Vagina (tissue), 2 donors: ENCODE results near the gene SUB1. TPM values are rescaled to one million over a fixed set of nuclear protein-coding genes. Genes with fewer than 3 reads are reported as not detected.
"Not testable (repeated sequence)": the region's sequence is repeated elsewhere in the genome, so short reads cannot be mapped to it uniquely, and the experiment has no call there.

Source experiments
- DNase-seq, 2 donors: peaks; one replicate each; pipeline ENCODE4 v3.0.0-alpha.2; 2017; ENCODE audit errors: extremely low spot score in 2 of 2
- H3K27ac ChIP-seq: fragments of 200-600 bp; sonication (generic); one replicate; pipeline ENCODE4 v1.5.1; 2019
- H3K27me3 ChIP-seq: fragments of 200-600 bp; sonication (generic); one replicate; pipeline ENCODE4 v1.5.1; 2019
- H3K36me3 ChIP-seq, 2 donors: fragments of 200-600 bp; sonication (generic); one replicate each; pipeline ENCODE4 v1.5.1; 2017 to 2019
- H3K4me1 ChIP-seq: fragments of 200-600 bp; sonication (generic); one replicate; pipeline ENCODE4 v1.5.1; 2019
- H3K4me3 ChIP-seq, 2 donors: fragments of 200-600 bp; sonication (generic); 1 replicate in 1 of 2; 2 replicates in 1 of 2; pipeline ENCODE4 v1.5.1; 2016 to 2019
- H3K9me3 ChIP-seq: fragments of 200-600 bp; sonication (generic); one replicate; pipeline ENCODE4 v1.5.1; 2019
- POLR2A ChIP-seq, 2 donors: fragments of 450-650 bp; IDR thresholded peaks; one replicate each; pipeline ENCODE4 v1.6.1; 2017; ENCODE audit warnings: antibody characterized with exemption in 2 of 2, mild to moderate bottlenecking in 2 of 2, moderate library complexity in 2 of 2
- POLR2AphosphoS5 ChIP-seq, 2 donors: sonication (generic); formaldehyde crosslinking; IDR thresholded peaks; one replicate each; pipeline ENCODE4 v1.9.0; 2017; ENCODE audit warnings: antibody characterized with exemption in 2 of 2, mild to moderate bottlenecking in 2 of 2, low read depth in 1 of 2; ENCODE audit not compliant: insufficient read depth in 1 of 2
- intact Hi-C: fragments of 100-400 bp; cut with DNase I; formaldehyde crosslinking; loops from one replicate; pipeline ENCODE4 v1.15.1; 2023
- total RNA-seq: library from RNA; depleted of rRNA; stranded (reverse); fragments of >200 nt; gene quantifications from one replicate; pipeline ENCODE4 v1.2.3, GENCODE V29; 2016
- TF ChIP-seq, protein P1 (sequence below), 3 experiments: fragments of 450-650 bp in 2 of 3; fragments of 200-600 bp in 1 of 3; sonication (generic) in 1 of 3; IDR thresholded peaks; one replicate each; pipeline ENCODE4 v1.5.1; 2017 to 2019; ENCODE audit warnings: antibody characterized with exemption in 3 of 3, mild to moderate bottlenecking in 2 of 3, moderate library complexity in 2 of 3

The SUB1 gene
- total RNA-seq, 1 donor from 2014 or later, result 71.9 TPM

DNA sequence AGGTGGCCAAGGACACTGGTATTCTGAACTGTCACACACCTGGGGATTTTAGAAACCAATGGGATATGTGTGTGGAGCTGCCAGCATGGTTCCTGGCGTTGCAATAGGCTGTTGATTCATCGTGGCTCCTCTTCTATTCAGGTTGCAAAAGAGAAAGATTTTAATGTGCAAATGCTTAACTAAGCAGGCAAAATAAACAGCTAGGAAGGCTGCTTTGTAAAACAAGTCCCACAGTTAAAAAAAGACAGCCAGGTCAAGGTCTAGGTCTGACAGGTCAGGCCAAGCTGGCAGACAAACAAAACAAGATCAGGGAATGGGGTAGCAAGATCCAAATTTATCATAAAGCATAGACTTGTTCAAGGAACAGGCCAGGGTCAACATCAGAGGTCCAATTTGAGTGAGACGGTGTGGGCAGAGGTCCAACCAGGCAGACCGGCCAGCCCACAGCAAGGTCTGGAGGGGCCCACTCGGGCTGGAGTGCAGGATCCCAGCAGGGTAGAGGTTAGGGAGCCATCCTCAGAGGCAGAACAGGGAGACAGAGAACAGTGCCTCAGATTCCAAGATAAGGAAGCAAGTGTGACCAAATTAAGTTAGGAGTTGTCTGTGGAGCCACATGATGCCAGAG, 45.6 kb downstream of the SUB1 start:
- no peak overlapping the region for H3K27ac ChIP-seq
- no peaks in the 10 kb centered on the region for H3K27me3 ChIP-seq
- H3K4me1 ChIP-seq, result no peaks in the 10 kb centered on the region
- no peak overlapping the region for H3K4me3 ChIP-seq
- DNase-seq, result no peak
- H3K9me3 ChIP-seq, result no peaks in the 10 kb centered on the region
- no peaks in the 10 kb centered on the region for H3K36me3 ChIP-seq
- TF ChIP-seq POLR2A (IDR thresholded peaks at IDR 0.05) (no peak), POLR2AphosphoS5 (IDR thresholded peaks at IDR 0.05; ENCODE audit: insufficient read depth in 1 of 2, low read depth in 1 of 2) (no peak)
- TF ChIP-seq, protein P1, sequence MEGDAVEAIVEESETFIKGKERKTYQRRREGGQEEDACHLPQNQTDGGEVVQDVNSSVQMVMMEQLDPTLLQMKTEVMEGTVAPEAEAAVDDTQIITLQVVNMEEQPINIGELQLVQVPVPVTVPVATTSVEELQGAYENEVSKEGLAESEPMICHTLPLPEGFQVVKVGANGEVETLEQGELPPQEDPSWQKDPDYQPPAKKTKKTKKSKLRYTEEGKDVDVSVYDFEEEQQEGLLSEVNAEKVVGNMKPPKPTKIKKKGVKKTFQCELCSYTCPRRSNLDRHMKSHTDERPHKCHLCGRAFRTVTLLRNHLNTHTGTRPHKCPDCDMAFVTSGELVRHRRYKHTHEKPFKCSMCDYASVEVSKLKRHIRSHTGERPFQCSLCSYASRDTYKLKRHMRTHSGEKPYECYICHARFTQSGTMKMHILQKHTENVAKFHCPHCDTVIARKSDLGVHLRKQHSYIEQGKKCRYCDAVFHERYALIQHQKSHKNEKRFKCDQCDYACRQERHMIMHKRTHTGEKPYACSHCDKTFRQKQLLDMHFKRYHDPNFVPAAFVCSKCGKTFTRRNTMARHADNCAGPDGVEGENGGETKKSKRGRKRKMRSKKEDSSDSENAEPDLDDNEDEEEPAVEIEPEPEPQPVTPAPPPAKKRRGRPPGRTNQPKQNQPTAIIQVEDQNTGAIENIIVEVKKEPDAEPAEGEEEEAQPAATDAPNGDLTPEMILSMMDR (IDR thresholded peaks at IDR 0.05), result no peak
- intact Hi-C loops, result no loop called here

DNA sequence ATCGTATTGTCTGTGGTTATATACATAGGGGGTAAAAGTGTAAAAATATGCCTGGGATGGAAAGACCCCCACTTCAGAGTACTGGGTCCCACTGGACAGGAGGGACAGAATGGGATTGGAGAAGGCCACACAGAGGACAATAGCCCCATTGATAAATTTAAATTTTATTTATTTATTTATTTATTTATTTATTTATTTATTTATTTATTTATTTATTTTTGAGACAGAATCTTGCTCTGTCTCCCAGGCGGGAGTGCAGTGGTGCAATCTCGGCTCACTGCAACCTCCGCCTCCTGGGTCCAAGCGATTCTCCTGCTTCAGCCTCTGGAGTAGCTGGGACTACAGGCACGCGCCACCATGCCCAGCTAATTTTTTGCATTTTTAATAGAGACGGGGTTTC, 47.7 kb downstream of the SUB1 start:
- H3K36me3 ChIP-seq, DNase-seq, H3K4me1 ChIP-seq, H3K4me3 ChIP-seq, H3K27me3 ChIP-seq, H3K27ac ChIP-seq, intact Hi-C loops, H3K9me3 ChIP-seq: not testable (repeated sequence)

DNA sequence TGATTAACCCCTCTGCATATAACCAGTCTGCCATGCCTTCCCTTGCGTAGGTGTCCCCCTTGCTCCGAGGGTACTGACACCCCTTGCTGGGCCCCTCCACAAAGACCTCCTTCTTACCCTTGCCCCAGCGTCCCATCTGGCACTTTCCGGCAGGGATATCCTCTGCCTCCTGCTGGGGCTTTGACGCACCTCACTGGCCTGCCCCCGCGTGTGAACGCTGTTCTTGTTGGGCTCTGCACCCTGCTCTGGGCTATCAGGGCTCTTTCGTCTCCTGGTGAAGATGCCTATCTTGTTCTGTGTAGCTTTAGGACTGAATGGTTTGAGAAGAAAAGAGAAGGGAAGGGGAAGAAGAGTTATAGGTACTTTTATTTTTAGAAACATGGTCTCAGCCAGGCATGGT, 53.0 kb downstream of the SUB1 start:
- H3K36me3 ChIP-seq, result no peaks in the 10 kb centered on the region
- intact Hi-C loops, result no loop called here
- peak in 1 of 2 donors; percentile 77 for DNase-seq

DNA sequence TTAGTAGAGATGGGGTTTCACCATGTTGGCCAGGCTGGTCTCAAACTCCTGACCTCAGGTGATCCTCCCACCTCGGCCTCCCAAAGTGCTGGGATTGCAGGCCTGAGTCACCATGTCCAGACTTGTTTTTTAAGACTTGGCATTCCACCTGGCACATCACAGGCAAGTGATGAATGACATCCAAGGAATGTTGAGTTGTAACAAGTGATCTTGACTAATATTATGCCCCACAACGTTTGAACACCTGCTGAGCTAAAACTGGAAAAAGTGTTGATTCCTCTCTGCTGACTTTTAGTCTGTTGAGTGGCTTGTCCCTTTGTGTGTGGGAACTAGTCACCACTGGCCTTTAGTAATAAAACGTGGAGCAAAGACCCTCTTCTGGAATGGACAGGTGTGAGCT, 54.6 kb downstream of the SUB1 start:
- H3K4me1 ChIP-seq, result no peaks in the 10 kb centered on the region
- H3K36me3 ChIP-seq, result no peaks in the 10 kb centered on the region
- H3K27me3 ChIP-seq, result no peaks in the 10 kb centered on the region
- intact Hi-C loops, result no loop called here
- H3K27ac ChIP-seq, result no peak overlapping the region
- TF ChIP-seq POLR2A (IDR thresholded peaks at IDR 0.05), result no peak
- TF ChIP-seq POLR2AphosphoS5 (IDR thresholded peaks at IDR 0.05; ENCODE audit: insufficient read depth in 1 of 2, low read depth in 1 of 2), result no peak
- TF ChIP-seq, protein P1 (IDR thresholded peaks at IDR 0.05), result no peak
- H3K4me3 ChIP-seq, result no peak overlapping the region
- DNase-seq, result peak in 1 of 2 donors; percentile 34
- H3K9me3 ChIP-seq, result no peaks in the 10 kb centered on the region

More for the DNA sequence above, 53.0 kb downstream of the SUB1 start:
- H3K4me3 ChIP-seq, result no peak overlapping the region
- no peaks in the 10 kb centered on the region for H3K4me1 ChIP-seq
- H3K27ac ChIP-seq, result no peak overlapping the region
- no peaks in the 10 kb centered on the region for H3K27me3 ChIP-seq
- TF ChIP-seq, protein P1 (IDR thresholded peaks at IDR 0.05), result no peak
- TF ChIP-seq POLR2AphosphoS5 (IDR thresholded peaks at IDR 0.05; ENCODE audit: insufficient read depth in 1 of 2, low read depth in 1 of 2) (no peak), POLR2A (IDR thresholded peaks at IDR 0.05) (no peak)
- no peaks in the 10 kb centered on the region for H3K9me3 ChIP-seq

DNA sequence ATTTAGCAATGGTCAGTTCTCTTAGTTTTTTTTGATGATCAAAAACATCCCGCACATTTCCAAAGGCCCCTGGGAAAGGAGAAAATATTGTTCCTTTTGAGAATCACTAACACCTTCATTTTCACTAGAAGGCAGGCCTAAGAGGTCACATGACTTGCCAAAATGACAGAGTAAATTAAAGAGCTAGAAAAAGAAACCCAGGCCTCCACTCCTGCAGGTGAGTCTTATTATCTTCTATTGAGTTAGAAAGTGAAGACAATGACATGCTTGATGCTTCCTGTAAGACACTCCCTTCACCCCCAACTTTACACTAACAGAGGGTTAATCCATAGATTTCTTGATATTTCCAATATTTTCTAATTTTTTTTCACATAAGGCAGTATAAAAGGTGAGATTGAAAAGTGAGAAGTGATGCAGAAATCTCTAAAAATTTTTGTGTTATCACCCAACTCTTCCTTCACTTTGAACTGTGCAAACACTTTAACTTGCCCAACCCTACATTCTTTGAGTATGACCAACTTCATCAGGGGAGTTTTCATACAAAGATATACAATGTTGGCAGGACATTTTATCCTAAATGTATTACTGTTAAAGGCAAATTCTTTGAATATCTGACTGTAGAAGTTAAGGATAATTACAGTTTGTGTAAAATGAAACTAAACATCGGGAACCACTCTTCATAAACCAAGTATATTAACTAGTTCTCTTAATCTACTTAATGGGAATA, 57.1 kb downstream of the SUB1 start:
- Histone ChIP-seq H3K4me1 (no peaks in the 10 kb centered on the region), H3K27me3 (no peaks in the 10 kb centered on the region), H3K4me3 (no peak overlapping the region), H3K27ac (no peak overlapping the region), H3K9me3 (no peaks in the 10 kb centered on the region), H3K36me3 (no peaks in the 10 kb centered on the region)
- no peak for DNase-seq
- intact Hi-C loops, result no loop called here
- no peak for TF ChIP-seq POLR2A (IDR thresholded peaks at IDR 0.05)
- TF ChIP-seq, protein P1 (IDR thresholded peaks at IDR 0.05), result no peak
- no peak for TF ChIP-seq POLR2AphosphoS5 (IDR thresholded peaks at IDR 0.05; ENCODE audit: insufficient read depth in 1 of 2, low read depth in 1 of 2)
